ENCODE results near the gene CPXM2. TPM values are rescaled to one million over a fixed set of nuclear protein-coding genes. Genes with fewer than 3 reads are reported as not detected.

The CPXM2 gene
- total and polyA plus RNA-seq, 2 donors (not counting 1 experiment from before 2014, with no cell fraction given) = not detected

DNA sequence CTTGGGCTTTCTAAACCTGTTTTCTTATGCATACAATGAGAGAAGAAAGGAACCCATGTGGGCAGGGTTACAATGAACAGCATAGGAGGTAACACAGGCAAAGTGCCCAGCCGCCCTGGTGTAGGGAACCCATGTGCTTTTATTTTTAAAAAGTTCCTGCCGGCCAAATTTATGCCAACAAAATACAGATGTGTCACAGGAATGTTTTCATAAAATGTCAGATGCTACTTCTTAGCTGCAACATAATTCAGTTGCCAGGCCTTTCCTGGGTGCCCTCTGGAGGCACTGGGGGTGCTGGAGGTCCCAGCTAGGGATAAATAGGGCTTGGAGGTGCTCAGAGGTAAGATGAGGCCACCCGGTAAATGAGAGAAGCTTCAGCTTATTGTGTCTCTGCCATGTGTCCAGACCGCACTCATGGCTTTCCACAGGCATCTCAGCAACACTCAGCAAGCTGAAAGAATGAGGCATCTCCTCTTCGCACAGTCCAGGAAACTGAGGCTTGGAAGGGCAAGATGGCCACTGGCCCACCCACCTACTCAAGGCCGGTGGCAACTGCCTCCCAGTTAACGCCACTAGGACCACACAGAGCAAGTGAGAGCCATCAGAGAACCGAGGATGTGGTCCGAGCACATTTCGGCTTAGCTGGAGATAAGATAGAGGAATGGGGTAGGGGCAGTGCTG lies 58.3 kb downstream of the CPXM2 start:
- H3K27me3 Mint-ChIP-seq = peaks cover 43% of the 10 kb centered on the region
- no peak overlapping the region for H3K4me3 Mint-ChIP-seq
- TF ChIP-seq, protein P1, sequence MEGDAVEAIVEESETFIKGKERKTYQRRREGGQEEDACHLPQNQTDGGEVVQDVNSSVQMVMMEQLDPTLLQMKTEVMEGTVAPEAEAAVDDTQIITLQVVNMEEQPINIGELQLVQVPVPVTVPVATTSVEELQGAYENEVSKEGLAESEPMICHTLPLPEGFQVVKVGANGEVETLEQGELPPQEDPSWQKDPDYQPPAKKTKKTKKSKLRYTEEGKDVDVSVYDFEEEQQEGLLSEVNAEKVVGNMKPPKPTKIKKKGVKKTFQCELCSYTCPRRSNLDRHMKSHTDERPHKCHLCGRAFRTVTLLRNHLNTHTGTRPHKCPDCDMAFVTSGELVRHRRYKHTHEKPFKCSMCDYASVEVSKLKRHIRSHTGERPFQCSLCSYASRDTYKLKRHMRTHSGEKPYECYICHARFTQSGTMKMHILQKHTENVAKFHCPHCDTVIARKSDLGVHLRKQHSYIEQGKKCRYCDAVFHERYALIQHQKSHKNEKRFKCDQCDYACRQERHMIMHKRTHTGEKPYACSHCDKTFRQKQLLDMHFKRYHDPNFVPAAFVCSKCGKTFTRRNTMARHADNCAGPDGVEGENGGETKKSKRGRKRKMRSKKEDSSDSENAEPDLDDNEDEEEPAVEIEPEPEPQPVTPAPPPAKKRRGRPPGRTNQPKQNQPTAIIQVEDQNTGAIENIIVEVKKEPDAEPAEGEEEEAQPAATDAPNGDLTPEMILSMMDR (IDR thresholded peaks at IDR 0.05) = no peak
- TF ChIP-seq EZH2 (IDR thresholded peaks at IDR 0.05; ENCODE audit: borderline replicate concordance, insufficient read depth, low read depth, low read length, poor library complexity, severe bottlenecking) = no peak
- no peak overlapping the region for H3K4me3 ChIP-seq (ENCODE audit: control extremely low read depth in 1 of 5, extremely low read depth in 1 of 5, insufficient read depth in 1 of 5, low read depth in 2 of 5, low read length in 4 of 5)
- H2AFZ ChIP-seq (ENCODE audit: insufficient read depth, low read depth, low read length, poor library complexity, severe bottlenecking) = no peak overlapping the region
- peaks cover 0 to 6% (median 1%) of the 10 kb centered on the region in 3 donors for H3K9me3 ChIP-seq (ENCODE audit: control extremely low read depth in 1 of 3, control insufficient read depth in 2 of 3, insufficient read depth in 1 of 3, low read length in 2 of 3)
- no peaks in the 10 kb centered on the region for H3K79me2 ChIP-seq (ENCODE audit: control insufficient read depth, insufficient read depth, low read length)
- no peak overlapping the region for H3K27ac ChIP-seq (ENCODE audit: low read length in 2 of 2)
- peaks cover 4% of the 10 kb centered on the region for H3K9me3 Mint-ChIP-seq (ENCODE audit: insufficient read depth)
- no peak overlapping the region for H3K9ac ChIP-seq (ENCODE audit: low read length)
- no peak overlapping the region for H3K27ac Mint-ChIP-seq
- no peaks in the 10 kb centered on the region for H3K36me3 ChIP-seq (replicated peaks in 1 of 2; ENCODE audit: control extremely low read depth in 1 of 2, control insufficient read depth in 1 of 2, extremely low read depth in 1 of 2, insufficient read depth in 2 of 2, low read length in 1 of 2)
- H3K4me2 ChIP-seq (replicated peaks; ENCODE audit: low read depth, low read length, poor library complexity, severe bottlenecking) = no peak overlapping the region
- DNase-seq = no peak
- ChIA-PET POLR2A (no interaction called here), CTCF (no interaction called here)
- H3K27me3 ChIP-seq (replicated peaks in 1 of 4; ENCODE audit: control extremely low read depth in 1 of 4, control insufficient read depth in 3 of 4, insufficient read depth in 4 of 4, low read length in 3 of 4) = peaks cover 0 to 12% (median under 1%) of the 10 kb centered on the region in 4 experiments
- no peaks in the 10 kb centered on the region for H3K4me1 ChIP-seq (ENCODE audit: control insufficient read depth in 2 of 2, insufficient read depth in 2 of 2, low read length in 2 of 2)
- WGBS (ENCODE audit: insufficient coverage) = 76% methylated on average over 5 of the region's 10 CpGs
- no peaks in the 10 kb centered on the region for H4K20me1 ChIP-seq (ENCODE audit: control insufficient read depth, insufficient read depth, low read length, poor library complexity, severe bottlenecking)
- intact Hi-C loops (cut with micrococcal nuclease) = no loop called here
- ATAC-seq (ENCODE audit: low read depth) = no peak
- no peaks in the 10 kb centered on the region for H3K4me1 Mint-ChIP-seq

DNA sequence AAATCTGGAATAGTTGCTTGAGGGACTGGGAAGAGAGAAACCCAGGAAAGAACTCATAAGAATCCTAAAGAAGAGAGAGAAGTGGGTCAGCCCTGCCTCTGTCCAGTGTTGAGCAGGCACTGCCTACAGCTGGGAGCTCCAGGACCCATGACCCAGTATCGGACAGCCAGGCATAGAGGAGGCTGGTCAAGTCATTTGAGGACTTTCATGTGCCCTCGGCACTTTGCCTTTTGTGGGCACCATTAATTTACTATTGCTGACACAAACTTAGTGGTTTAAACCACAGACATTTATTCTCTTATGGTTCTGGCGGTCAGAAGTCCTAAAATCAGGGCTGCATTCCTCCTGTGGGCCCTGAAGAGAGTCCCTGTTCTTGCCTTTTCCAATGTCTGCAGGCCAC lies 60.3 kb downstream of the CPXM2 start:
- intact Hi-C loops (cut with micrococcal nuclease) = no loop called here
- H3K36me3 ChIP-seq (replicated peaks in 1 of 2; ENCODE audit: control extremely low read depth in 1 of 2, control insufficient read depth in 1 of 2, extremely low read depth in 1 of 2, insufficient read depth in 2 of 2, low read length in 1 of 2) = no peaks in the 10 kb centered on the region
- Mint-ChIP-seq H3K4me1 (no peaks in the 10 kb centered on the region), H3K9me3 (ENCODE audit: insufficient read depth) (peaks cover 4% of the 10 kb centered on the region), H3K27ac (no peak overlapping the region), H3K4me3 (no peak overlapping the region), H3K27me3 (peaks cover 39% of the 10 kb centered on the region)
- no peak overlapping the region for H3K4me2 ChIP-seq (replicated peaks; ENCODE audit: low read depth, low read length, poor library complexity, severe bottlenecking)
- no peaks in the 10 kb centered on the region for H3K4me1 ChIP-seq (ENCODE audit: control insufficient read depth in 2 of 2, insufficient read depth in 2 of 2, low read length in 2 of 2)
- TF ChIP-seq, protein P1 (IDR thresholded peaks at IDR 0.05) = no peak
- no peak for TF ChIP-seq EZH2 (IDR thresholded peaks at IDR 0.05; ENCODE audit: borderline replicate concordance, insufficient read depth, low read depth, low read length, poor library complexity, severe bottlenecking)
- no peaks in the 10 kb centered on the region for H4K20me1 ChIP-seq (ENCODE audit: control insufficient read depth, insufficient read depth, low read length, poor library complexity, severe bottlenecking)
- CTCF ChIA-PET = no interaction called here
- H3K27ac ChIP-seq (ENCODE audit: low read length in 2 of 2) = no peak overlapping the region
- POLR2A ChIA-PET = no interaction called here
- H3K9ac ChIP-seq (ENCODE audit: low read length) = no peak overlapping the region
- no peak overlapping the region for H2AFZ ChIP-seq (ENCODE audit: insufficient read depth, low read depth, low read length, poor library complexity, severe bottlenecking)
- no peaks in the 10 kb centered on the region for H3K79me2 ChIP-seq (ENCODE audit: control insufficient read depth, insufficient read depth, low read length)
- ATAC-seq (ENCODE audit: low read depth) (no peak), DNase-seq (no peak)
- peaks cover 0 to 1% (median 0%) of the 10 kb centered on the region in 3 donors for H3K9me3 ChIP-seq (ENCODE audit: control extremely low read depth in 1 of 3, control insufficient read depth in 2 of 3, insufficient read depth in 1 of 3, low read length in 2 of 3)
- H3K4me3 ChIP-seq (ENCODE audit: control extremely low read depth in 1 of 5, extremely low read depth in 1 of 5, insufficient read depth in 1 of 5, low read depth in 2 of 5, low read length in 4 of 5) = no peak overlapping the region
- WGBS (ENCODE audit: insufficient coverage) = 28% methylated on average over 3 of the region's 3 CpGs
- peaks cover 0 to 12% (median 1%) of the 10 kb centered on the region in 4 experiments for H3K27me3 ChIP-seq (replicated peaks in 1 of 4; ENCODE audit: control extremely low read depth in 1 of 4, control insufficient read depth in 3 of 4, insufficient read depth in 4 of 4, low read length in 3 of 4)
